Endometrium (tissue), 2 donors: ENCODE measurements around the gene TSC22D3.

Experiments
- FAIRE-seq: peaks from 2 replicates; lab custom pipeline; 2012; peaks lifted over from hg19 to GRCh38; lab: Jason Lieb, UNC
- donor health status: control.
- donor health status: control.

Gene TSC22D3

DNA sequence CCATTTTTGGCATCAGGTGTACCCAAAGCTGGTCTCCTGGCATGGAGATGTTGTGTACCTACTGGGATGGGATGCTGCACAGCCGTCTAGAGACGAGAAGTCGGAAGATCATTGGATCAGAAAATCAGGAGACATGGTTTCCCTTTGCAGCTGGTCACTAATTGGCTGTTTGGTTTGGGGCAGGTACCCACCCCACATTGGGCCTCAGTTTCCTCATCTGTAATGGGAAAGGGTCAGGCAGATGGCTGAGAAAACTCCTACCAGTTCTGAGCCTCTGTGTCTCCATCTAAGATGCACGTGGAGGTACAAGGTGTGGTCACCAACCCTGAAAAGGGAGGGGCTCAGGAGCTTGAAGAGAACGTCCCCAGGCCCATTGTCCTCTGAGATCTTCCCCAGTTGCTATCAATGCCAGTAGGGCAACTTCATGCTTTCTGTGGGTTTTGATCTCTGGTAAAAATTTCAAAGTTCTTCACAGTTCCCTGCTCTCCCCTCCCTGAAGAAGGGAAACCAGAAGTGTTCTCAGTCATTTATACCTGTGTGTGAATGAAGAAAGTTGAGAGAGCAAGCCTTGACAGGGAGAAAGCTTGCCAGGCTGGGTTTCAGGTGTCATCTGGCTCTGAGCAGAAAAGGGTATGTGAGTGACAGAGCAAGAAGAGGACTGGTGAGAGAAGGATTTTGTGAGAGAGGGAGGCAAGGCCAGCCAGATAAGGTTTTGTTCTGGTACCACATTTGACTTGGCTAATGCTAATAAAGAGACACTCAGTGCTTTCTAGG, 15.1 kb downstream of the TSC22D3 start:
- no peak for FAIRE-seq

DNA sequence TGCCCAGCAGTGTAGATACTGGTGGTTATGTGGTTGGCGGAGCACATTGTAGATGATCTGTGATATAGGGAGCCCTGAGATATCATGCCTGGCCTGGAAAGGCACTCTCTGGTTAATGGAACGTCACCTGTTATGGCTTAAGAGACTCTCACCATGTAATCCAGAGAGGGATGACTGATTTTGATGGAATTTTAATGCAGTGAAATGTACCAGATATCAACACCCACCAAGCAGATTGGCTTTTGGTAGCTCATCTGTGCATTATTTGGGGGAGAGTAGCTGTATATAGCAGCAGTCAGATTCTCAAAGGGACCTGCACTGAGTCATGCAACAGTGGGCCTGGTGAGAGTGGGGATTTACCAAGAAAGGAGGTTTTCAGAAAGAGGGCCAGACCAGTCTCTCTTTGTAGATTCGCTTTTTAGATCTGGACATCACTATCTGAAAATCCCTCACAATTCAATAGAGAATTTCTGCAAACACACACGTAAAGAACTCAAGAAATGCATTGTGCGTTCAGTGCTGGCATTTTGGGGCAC, 17.3 kb downstream of the TSC22D3 start:
- no peak for FAIRE-seq

DNA sequence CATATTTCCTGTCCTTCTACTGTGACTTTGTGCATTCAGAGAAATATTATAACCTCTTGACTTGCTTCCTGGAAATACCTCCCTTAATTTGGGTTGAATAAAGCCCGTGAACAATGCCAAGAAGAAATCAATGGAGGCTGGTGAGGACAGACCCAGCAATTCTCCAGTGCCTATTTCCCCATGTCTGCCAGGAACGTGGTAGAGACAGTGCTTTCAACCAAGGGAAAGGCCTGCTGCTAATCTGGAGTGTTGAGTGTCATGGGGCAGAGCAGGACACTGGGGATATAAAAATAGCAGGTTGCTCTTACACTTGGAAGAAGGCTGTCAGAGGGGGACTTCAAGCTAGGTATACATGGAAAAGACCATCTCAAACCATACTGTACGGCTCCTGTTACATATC, 19.9 kb downstream of the TSC22D3 start:
- no peak for FAIRE-seq

DNA sequence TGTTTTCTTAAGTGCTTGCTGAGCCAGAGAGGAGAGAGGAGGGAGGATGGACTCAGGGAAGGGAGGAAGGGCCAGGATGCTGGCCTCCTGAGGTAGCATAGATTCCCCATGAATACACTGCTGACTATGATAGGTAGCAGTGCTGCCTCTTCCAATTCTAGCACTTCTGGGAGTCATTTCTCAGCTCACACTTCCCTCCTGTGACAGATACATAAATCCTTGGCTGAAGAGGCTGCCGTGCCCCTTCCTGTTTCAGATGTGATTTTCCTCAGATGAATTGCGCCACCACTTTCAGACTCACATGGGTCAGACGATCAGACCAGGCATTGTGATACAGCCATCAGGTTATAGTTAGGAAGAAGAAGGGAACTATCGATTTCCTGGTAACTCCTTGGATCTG, 22.4 kb downstream of the TSC22D3 start:
- FAIRE-seq, result no peak

DNA sequence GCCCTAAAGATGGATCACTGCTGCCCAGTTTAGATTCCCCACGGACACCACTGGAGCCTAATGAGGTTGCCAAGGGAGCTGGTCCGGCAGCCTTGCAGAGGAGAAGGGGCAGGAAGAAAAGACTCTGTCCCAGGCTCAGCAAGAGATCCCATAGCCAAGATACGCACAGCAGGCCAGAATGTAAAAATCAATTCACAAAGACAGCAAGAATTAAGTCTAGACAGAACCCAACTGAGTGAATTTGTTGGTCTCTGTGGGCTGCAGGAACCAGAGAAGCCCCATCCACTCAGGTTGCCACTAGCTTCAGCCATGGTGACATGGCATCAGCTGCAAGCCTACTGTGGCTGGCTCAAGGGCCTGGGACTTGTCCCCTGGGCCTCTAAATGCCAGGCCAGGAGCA, 22.9 kb downstream of the TSC22D3 start:
- no peak for FAIRE-seq

DNA sequence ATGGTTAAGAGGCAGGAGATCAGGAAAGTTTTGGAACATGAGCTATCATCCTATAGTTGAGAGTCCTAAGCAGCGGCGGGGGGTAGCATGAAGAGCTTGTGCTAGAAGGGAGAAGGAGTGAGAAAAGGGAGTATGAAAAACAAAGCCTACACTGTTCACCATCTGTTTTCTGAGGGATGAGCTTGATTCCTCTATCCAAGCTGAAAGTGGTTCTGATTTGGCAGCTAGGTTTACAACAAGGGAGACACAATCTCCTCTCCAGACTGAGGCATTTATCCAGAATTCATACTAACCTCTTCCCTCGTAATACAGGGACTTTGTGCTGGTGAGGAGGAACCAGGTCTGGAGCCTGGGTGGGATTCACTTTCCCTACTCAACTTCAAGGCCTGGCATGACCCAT, 23.5 kb downstream of the TSC22D3 start:
- no peak for FAIRE-seq

DNA sequence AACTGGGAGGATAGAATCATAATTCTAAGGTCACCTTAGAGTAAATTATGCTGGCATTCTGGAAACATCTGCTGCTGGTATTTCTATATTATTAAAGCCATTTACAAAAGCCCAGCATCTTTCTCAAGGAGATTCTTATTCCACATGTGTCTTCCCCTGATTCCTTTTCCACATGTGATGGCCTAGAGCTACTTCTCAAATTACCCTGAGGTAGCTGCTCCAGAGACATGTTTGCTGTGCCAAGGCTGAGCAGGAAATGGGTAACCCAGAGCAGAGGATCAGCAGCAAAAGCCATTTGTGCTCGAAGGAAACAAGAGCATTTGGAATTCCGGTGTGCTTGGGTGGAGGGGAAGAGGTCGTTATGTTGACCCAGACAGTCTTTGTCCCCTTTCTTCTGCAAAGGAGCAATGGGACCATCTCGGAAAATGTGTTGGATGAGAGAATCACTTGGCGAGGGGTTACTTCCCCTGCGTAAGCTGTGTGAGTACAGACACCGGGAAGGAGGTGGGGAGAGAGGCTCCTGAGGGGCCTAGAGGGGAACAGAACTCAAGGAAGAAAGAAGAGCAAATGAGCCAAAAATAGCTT, 24.6 kb downstream of the TSC22D3 start:
- FAIRE-seq, result no peak

DNA sequence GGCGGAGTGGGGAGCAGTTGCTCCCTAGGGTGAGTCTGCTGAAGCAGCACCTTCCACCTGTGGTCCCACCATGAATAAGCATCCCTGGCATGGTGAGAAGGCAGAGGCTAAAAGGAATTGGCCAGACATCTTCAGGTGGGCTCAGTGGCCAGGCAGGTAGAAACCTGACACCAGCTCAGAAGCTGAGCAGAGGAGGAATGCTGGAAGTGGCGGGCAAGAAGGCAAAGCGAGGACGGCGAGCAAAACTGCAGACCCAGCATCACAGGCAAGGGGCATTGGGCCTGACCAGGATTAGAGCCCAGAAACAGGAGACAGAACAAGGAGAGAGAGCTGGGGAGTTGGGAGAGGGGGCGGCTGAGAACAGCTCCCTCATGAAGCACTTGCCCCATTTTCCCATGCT, 25.3 kb downstream of the TSC22D3 start:
- FAIRE-seq, result no peak

DNA sequence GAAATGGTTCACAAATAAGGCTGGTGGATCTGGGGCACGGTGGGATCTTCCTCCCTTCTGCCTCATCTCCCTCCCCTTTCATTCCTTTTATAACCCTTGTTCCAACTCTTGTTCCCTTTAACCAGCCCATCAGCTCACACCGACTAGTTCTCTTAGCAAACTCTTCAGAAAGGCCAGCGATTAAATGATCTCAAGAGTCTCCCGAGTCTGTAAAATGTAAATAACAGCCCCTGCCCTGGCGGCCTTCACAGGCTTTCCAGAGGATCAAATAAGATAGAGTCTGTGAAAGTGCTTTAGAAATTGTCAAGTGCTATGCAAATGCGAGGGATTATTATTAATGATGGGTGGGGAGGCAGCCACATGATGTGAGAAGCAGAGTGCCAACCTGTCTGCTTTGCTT, 27.1 kb downstream of the TSC22D3 start:
- FAIRE-seq, result no peak

DNA sequence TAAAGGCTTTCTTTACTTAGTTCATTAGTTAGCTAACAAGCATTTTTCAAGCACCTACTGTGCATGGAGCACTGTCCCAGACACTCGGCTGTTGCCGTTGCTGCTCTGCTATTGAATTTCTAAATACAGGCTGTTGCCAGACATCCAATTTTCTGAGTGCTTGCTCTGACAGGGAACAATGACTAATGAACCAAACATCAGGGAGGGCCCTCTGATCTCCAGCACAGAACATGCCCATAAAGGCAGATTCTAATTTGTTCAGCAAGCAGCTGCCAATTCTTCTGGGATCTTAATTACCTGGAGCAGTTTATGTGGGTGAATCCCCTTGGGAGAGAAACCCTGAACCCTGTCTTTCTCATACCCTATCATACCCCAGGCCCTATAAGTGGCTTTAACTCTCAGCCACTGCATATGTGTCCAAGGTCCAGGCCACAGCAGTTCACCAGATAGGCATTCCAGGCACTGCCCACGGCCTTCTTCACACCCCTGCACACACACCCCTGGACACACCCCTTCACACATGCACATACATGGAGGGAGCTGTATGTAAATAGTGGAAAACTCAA, 27.9 kb downstream of the TSC22D3 start:
- no peak for FAIRE-seq

DNA sequence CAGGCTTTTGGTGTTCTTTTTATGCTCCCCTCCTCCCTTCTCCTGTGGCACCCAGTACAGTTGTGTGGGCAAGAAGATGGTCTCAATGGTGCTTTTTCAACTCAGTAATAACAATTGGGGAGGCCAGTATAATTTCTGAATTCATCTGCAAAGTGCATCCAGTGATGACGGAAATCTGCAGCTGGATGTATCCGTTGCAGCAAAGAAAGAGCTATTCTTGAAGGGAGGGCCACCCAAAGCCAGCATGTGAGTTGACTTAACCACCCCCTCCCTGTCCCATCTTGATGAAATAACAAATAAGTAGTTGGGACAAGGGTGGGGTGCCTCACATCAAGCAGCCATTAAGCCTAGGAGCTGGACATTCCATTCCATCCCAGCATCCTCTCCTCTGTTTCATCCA, 30.7 kb downstream of the TSC22D3 start:
- no peak for FAIRE-seq

DNA sequence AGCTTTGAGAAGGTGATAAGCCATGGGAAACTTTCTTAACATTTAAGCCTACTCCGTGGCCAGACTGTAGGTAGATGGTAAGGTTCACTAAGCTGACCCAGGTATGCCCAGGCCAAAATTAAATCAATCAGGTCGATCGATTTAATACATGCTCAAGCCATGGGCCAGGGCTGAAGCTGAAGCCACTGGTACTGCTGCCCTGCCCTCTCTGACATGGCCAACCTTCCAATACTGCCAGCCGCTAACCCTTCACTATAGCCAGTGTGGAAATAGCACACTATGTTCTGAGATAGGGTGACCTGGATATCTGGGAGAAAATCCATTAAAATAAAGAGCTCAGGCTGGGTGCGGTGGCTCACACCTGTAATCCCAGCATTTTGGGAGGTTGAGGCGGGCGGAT, 31.6 kb downstream of the TSC22D3 start:
- no peak for FAIRE-seq

DNA sequence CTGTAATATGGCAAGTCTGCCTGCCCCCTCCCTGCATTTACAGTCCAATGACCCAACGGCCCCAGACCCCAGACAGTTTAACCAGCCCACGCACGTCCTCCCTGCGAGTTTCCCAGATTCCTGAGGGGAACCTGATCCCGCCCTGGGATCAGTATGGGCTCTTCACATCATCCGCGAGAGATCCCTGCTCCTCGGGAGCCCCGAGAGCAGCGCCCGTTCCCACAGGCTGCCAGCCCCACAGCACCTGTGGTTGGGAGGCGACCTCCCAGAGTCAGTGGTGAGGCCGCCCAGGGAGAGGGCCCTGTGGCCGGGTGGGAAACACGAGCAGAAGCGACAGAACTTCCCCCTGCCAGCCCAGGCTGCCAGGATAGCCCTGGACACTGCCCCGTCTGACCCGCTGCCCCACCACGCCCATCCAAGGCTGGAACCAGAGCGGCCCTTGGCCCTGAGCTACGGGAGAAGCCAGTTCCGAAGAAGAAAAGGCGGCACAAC, 32.8 kb downstream of the TSC22D3 start:
- FAIRE-seq, result no peak

DNA sequence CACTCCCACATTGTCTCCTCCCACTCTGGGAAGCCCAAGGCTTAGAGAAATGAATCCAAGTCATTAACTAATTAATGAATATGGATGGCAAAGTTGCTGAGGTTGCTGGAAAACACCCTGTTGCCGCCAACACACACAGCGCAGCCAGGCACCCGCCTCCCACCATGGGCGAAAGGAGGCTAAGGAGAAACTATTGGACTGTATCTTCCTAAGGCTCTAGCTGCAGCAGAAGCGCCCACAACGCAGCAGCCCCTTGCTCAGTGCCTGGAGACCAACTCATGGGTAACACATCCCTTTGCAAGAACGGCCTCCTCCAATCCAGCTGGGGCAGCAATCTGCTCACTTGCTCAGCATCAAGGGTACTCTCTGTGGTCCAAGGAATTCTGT, 34.2 kb downstream of the TSC22D3 start:
- FAIRE-seq, result no peak

DNA sequence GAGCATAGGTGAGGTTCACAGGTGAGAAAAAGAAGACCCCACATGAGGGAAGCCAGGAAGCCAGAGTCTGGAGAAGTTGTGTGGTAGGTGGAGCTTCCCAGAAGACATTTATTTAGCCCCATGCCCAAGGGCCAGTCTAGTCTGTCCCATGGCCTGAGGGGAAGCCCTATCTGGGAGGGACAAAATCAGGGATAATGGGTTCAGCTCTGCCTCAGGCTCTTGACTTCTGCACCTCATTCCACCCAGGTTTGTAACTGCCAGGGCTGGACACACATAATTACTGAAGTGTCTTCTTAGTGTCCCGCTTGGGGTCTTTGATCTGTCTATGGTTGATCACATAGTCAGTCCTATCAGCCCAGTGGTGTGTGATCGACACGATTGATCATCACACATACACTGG, 36.0 kb downstream of the TSC22D3 start:
- no peak for FAIRE-seq

DNA sequence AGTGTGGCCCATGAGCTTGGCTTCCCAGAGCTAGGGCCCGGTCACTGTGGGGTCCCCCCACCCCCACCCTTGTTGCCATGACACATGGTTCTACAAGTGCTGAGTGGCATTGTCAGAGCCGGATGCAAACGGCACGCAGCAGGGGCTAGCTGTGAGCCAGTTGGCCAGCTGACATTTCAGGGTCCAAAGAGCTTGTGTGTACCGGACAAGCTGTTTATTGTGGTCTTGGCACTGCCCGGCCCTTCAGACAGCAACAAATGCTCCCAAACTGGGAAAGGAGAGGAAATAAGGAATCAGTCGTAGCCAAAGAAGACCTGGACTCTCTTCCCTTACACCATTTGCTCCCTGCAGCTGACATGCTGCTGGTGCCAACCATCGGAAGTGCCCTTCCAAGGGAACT, 36.8 kb downstream of the TSC22D3 start:
- no peak for FAIRE-seq

DNA sequence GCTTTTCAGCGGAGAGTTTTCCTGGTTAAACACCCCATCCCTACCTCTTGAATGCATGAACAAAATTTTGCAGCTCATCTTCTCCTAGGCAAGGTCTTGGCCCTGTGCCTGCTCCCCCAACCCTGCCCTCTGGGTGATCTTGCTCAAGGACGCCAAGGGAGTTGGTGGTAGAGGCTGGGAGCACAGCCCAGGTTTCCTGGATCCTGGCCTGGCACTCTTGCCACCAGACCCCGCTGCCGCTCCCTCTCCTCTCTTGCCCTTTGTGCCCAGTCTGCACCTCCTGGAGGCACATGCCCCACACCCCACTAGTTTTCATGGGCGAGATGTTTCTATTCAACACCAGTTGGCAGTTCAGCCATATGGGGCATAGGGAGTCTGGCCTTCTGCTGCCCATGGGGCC, 37.3 kb downstream of the TSC22D3 start:
- FAIRE-seq, result no peak

DNA sequence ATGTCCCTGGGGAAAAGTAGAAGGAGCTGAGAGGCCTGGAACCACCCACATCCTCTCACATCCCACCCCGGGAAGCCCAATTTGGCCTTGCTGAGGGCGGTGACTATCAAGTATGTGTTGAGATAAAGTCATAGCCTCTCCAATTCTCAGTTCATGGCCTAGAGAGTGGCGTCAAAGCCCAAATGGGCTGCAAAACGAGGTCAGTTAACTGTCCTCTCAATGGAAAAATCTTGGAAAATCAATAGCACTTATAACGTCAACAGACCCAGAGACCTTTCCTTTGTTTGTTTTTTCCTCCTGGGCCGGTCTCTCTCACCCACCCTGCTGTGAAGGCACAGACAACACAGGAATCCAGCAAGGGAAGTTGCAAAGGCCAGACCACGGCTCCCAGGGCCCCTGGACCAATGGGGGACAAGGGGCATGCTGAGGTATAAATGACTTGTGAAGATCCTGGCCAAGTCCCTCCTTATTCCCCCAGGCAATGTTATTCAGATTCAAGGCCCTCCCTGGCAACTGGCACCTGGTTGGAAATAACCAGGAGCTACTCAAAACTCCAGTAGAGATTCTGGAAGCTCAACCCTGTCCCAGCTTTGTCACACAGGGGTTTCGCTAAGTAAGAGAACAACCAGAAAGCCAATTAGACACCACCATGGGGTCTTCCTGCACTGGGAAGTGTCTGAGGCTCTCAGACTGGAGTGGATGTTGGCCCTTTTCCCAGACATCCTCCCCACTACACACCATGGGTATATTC, 38.6 kb downstream of the TSC22D3 start:
- FAIRE-seq, result no peak

DNA sequence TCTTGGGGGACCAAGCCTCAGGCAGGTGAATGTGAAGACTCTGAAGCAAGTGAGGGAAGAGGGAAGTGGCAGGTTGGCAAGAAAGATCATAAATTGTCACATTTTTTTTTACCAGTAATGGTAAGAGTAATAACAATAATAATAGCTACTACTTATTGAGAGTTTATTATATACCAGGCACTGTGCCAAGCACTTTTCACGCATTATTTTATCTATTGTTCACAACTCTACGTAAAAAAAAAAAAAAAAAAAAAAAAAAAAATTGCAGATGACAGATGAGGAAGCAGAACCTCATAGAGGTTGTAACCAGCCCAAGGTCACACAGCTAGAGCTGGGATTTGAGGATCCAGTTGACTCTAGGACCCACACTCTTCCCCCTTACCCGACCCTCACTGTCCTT, 40.9 kb downstream of the TSC22D3 start:
- FAIRE-seq, result no peak

DNA sequence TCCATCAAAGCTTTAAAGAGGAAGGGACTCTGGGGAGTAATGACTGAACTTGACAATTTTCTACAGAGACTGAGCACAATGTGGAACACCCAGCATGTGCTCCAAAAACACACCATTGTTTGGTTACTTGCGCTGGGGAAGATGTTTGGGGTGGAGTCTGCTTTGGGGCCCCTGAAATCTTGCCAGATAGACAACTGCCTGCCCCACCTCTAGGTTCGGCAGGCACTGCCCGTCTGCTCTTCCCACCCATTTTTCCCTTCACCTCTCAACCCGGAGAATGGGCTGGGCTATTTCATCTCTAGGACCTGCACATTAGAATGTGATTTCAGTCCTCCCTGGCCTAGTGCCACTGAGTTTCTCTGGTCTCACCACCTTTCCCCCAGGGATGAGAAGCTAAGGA, 41.9 kb downstream of the TSC22D3 start:
- FAIRE-seq, result no peak

DNA sequence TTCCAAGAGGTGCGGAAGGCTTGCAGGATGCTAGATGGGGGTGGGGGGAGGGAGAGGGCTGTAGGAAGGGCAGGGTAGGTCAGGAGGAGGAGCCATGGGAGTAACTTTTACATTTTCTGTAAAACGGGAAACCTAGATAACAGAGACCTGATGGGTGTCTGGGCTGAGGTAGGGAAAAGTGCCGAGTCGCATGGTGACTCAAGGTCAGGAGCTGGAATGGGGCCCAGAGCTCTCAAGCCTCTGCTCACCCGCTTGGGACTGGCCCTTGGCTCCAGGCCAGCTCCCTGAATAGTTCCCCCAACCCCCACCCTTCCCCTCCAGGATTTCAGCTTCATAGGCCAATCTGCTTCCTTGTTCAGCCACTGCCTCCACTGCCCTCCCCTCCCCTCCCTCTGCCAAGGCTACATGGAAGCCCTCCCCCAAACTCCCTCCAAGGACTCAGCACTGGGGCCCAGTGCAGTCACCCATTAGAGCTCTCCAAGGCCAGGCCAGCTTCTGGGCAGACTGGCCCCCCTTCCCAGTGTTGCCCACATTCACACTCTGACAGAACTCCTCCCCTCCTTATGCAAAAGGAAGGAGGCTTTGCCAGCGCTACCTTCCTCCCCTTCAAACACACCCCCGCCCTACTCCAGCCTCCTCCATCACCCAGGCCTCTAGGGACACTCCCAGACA, 43.6 kb downstream of the TSC22D3 start:
- no peak for FAIRE-seq
